ENCODE measurements around the gene SLIT3.
"Not testable (repeated sequence)": the region's sequence is repeated elsewhere in the genome, so short reads cannot be mapped to it uniquely, and the experiment has no call there.

Gene SLIT3

GRCh38 chr5:169148138-169148740 lies 152.7 kb downstream of the SLIT3 start:
- DNase-seq (ENCODE audit: low read depth, low spot score), result no peak

GRCh38 chr5:169147534-169147933 lies 153.4 kb downstream of the SLIT3 start:
- DNase-seq (ENCODE audit: low read depth, low spot score), result no peak

- no peak for DNase-seq (ENCODE audit: low read depth, low spot score)
These were observed 154.8 kb downstream of the SLIT3 start for GRCh38 chr5:169146158-169146557.

GRCh38 chr5:169142264-169142970 lies 158.5 kb downstream of the SLIT3 start:
- DNase-seq (ENCODE audit: low read depth, low spot score), result no peak

- not testable (repeated sequence) for DNase-seq (ENCODE audit: low read depth, low spot score)
These were observed 160.7 kb downstream of the SLIT3 start for GRCh38 chr5:169140215-169140614.

- no peak for DNase-seq (ENCODE audit: low read depth, low spot score)
These were observed 161.4 kb downstream of the SLIT3 start for GRCh38 chr5:169139480-169140050.

GRCh38 chr5:169133531-169133930 lies 167.4 kb downstream of the SLIT3 start:
- DNase-seq (ENCODE audit: low read depth, low spot score), result no peak

GRCh38 chr5:169132302-169132660 lies 168.7 kb downstream of the SLIT3 start:
- DNase-seq (ENCODE audit: low read depth, low spot score), result no peak

GRCh38 chr5:169131616-169132301 lies 169.2 kb downstream of the SLIT3 start:
- no peak for DNase-seq (ENCODE audit: low read depth, low spot score)

- no peak for DNase-seq (ENCODE audit: low read depth, low spot score)
These were observed 172.3 kb downstream of the SLIT3 start for GRCh38 chr5:169128679-169129078.

- no peak for DNase-seq (ENCODE audit: low read depth, low spot score)
These were observed 173.5 kb downstream of the SLIT3 start for GRCh38 chr5:169127431-169127830.

GRCh38 chr5:169126481-169127021 lies 174.4 kb downstream of the SLIT3 start:
- no peak for DNase-seq (ENCODE audit: low read depth, low spot score)

GRCh38 chr5:169125571-169125970 lies 175.4 kb downstream of the SLIT3 start:
- DNase-seq (ENCODE audit: low read depth, low spot score), result no peak

- DNase-seq (ENCODE audit: low read depth, low spot score), result no peak
These were observed 178.0 kb downstream of the SLIT3 start for GRCh38 chr5:169122951-169123350.

GRCh38 chr5:169121630-169122420 lies 179.1 kb downstream of the SLIT3 start:
- no peak for DNase-seq (ENCODE audit: low read depth, low spot score)

GRCh38 chr5:169119288-169120048 lies 181.5 kb downstream of the SLIT3 start:
- DNase-seq (ENCODE audit: low read depth, low spot score), result no peak

GRCh38 chr5:169116961-169117461 lies 183.9 kb downstream of the SLIT3 start:
- no peak for DNase-seq (ENCODE audit: low read depth, low spot score)

GRCh38 chr5:169115461-169116124 lies 185.3 kb downstream of the SLIT3 start:
- DNase-seq (ENCODE audit: low read depth, low spot score), result no peak

- no peak for DNase-seq (ENCODE audit: low read depth, low spot score)
These were observed 186.4 kb downstream of the SLIT3 start for GRCh38 chr5:169114466-169115065.

- no peak for DNase-seq (ENCODE audit: low read depth, low spot score)
These were observed 188.9 kb downstream of the SLIT3 start for GRCh38 chr5:169112016-169112415.

All from activated CD4-positive, CD25-positive, alpha-beta regulatory T cell treated with anti-CD3 and anti-CD28 coated beads, Interleukin-2, amount 50 U/mL, for 16 hours (primary cell).